GM12878 (cell line): ENCODE data around the gene CCDC102B. TPM values are rescaled to one million over a fixed set of nuclear protein-coding genes. Genes with fewer than 3 reads are reported as not detected.

Experiments used
- ATAC-seq: fragments of 200-7000 bp; cut with Tn5 transposase; 3 replicates; pipeline ENCODE4 v1.9.1; 2020; ENCODE audit warnings: mild to moderate bottlenecking, moderate library complexity
- BruUV-seq: library from RNA; stranded (reverse); fragments of 400-500 nt; replicated peaks from 2 replicates; lab custom pipeline; 2021; lab: Mats Ljungman, UMichigan
- CTCF ChIA-PET: fragments of 300-600 bp; sonication (Branson Sonifier 250); formaldehyde crosslinking; extraction: SDS; loops from one replicate; lab custom pipeline; 2021; ENCODE audit warnings: inconsistent platforms; lab: Yijun Ruan, JAX
- POLR2A ChIA-PET: fragments of 350-600 bp; formaldehyde crosslinking; extraction: SDS; loops from one replicate; lab custom pipeline; 2021; ENCODE audit warnings: inconsistent platforms; lab: Charles Lee
- RAD21 ChIA-PET: fragments of 300-600 bp; sonication (Branson Sonifier 250); formaldehyde crosslinking; loops from one replicate; lab custom pipeline; 2023; ENCODE audit warnings: antibody characterized with exemption; ENCODE audit not compliant: unreplicated experiment; lab: Charles Lee
- SMC1A ChIA-PET: fragments of 300-600 bp; sonication (Branson Sonifier 250); formaldehyde crosslinking; loops from one replicate; lab custom pipeline; 2023; ENCODE audit not compliant: unreplicated experiment, uncharacterized antibody; lab: Charles Lee
- DNase-seq: peaks from one replicate; pipeline ENCODE4 v3.0.0-alpha.2; 2011; ENCODE audit warnings: low read depth, low spot score
- FAIRE-seq: peaks from 3 replicates; lab custom pipeline; 2011; peaks lifted over from hg19 to GRCh38; lab: Jason Lieb, UNC
- H2AFZ ChIP-seq: 2 replicates; pipeline ENCODE4 v1.6.0; 2011; ENCODE audit warnings: low read depth, low read length, control low read depth; ENCODE audit not compliant: control insufficient read depth
- H3K27ac ChIP-seq: 2 replicates; pipeline ENCODE4 v1.5.1; 2011; ENCODE audit warnings: control low read depth; ENCODE audit not compliant: control insufficient read depth, insufficient read depth
- H3K27me3 ChIP-seq, 2 experiments: replicated peaks in 1 of 2; 2 replicates each; pipeline versions ENCODE4 v1.6.0 to v1.6.1; 2011; ENCODE audit warnings: low read length in 1 of 2; ENCODE audit not compliant: control insufficient read depth in 2 of 2, insufficient read depth in 2 of 2
- H3K36me3 ChIP-seq, 2 experiments: 2 replicates each; pipeline ENCODE4 v1.5.1; 2011; ENCODE audit warnings: low read length in 1 of 2; ENCODE audit not compliant: control insufficient read depth in 2 of 2, insufficient read depth in 2 of 2
- H3K4me1 ChIP-seq: 2 replicates; pipeline ENCODE4 v1.6.1; 2011; ENCODE audit warnings: mild to moderate bottlenecking, low read length, moderate library complexity, mixed read lengths; ENCODE audit not compliant: control insufficient read depth, insufficient read depth
- H3K4me2 ChIP-seq: 2 replicates; pipeline ENCODE4 v1.6.0; 2011; ENCODE audit warnings: control low read depth; ENCODE audit not compliant: control insufficient read depth, insufficient read depth
- H3K4me3 ChIP-seq: fragments of 200-600 bp; sonication (generic); 2 replicates; pipeline ENCODE4 v1.5.1; 2016
- H3K79me2 ChIP-seq: 2 replicates; pipeline ENCODE4 v1.6.0; 2011; ENCODE audit warnings: low read length; ENCODE audit not compliant: control insufficient read depth, insufficient read depth
- H3K9ac ChIP-seq: 2 replicates; pipeline ENCODE4 v1.8.0; 2011; ENCODE audit warnings: low read length, control low read depth, mixed read lengths; ENCODE audit not compliant: control insufficient read depth, insufficient read depth
- H3K9me3 ChIP-seq: replicated peaks from 3 replicates; pipeline ENCODE4 v1.5.1; 2011; ENCODE audit warnings: mild to moderate bottlenecking, low read length; ENCODE audit not compliant: control insufficient read depth, insufficient read depth
- H4K20me1 ChIP-seq: 2 replicates; pipeline ENCODE4 v1.6.0; 2011; ENCODE audit not compliant: control insufficient read depth, insufficient read depth
- BACH1 ChIP-seq: fragments of 450-650 bp; IDR thresholded peaks from 2 replicates; pipeline ENCODE4 v1.6.1; 2017; ENCODE audit warnings: mild to moderate bottlenecking, borderline replicate concordance
- BCL11A ChIP-seq: IDR thresholded peaks from 2 replicates; pipeline ENCODE4 v1.6.1; 2011; ENCODE audit warnings: low read depth, low read length
- CBX5 ChIP-seq: sonication (generic); IDR thresholded peaks from 2 replicates; pipeline ENCODE4 v1.6.1; 2016; ENCODE audit warnings: low read depth, moderate library complexity, mild to moderate bottlenecking, inconsistent platforms
- CEBPZ ChIP-seq: fragments of 150-350 bp; IDR thresholded peaks from 2 replicates; pipeline ENCODE4 v1.6.1; 2016; ENCODE audit warnings: low read depth, low read length
- CHD2 ChIP-seq: IDR thresholded peaks from 2 replicates; pipeline ENCODE4 v1.6.1; 2011; ENCODE audit warnings: low read depth, low read length, improper control_type of control experiment, borderline replicate concordance
- E4F1 ChIP-seq: fragments of 450-650 bp; IDR thresholded peaks from 2 replicates; pipeline ENCODE4 v1.6.1; 2018; ENCODE audit warnings: borderline replicate concordance, mild to moderate bottlenecking; ENCODE audit not compliant: partially characterized antibody
- EP300 ChIP-seq, 2 experiments: fragments of 150-350 bp in 1 of 2; IDR thresholded peaks; 2 replicates each; pipeline ENCODE4 v1.6.1; 2011 to 2012; ENCODE audit warnings: low read depth in 2 of 2, low read length in 2 of 2, borderline replicate concordance in 1 of 2, improper control_type of control experiment in 1 of 2, inconsistent platforms in 1 of 2; ENCODE audit not compliant: control insufficient read depth in 1 of 2
- IKZF1 ChIP-seq: fragments of 450-650 bp; conservative IDR thresholded peaks from 2 replicates; pipeline ENCODE4 v1.6.1; 2017; ENCODE audit warnings: antibody characterized with exemption, mild to moderate bottlenecking
- IRF4 ChIP-seq: IDR thresholded peaks from 2 replicates; pipeline ENCODE4 v1.6.1; 2011; ENCODE audit warnings: low read depth, low read length
- NFXL1 ChIP-seq: fragments of 450-650 bp; IDR thresholded peaks from 2 replicates; pipeline ENCODE4 v1.6.1; 2017; ENCODE audit warnings: antibody characterized with exemption, mild to moderate bottlenecking, borderline replicate concordance
- SIX5 ChIP-seq: IDR thresholded peaks from 2 replicates; pipeline ENCODE4 v1.6.1; 2011; ENCODE audit warnings: mild to moderate bottlenecking, low read depth, low read length, moderate library complexity; ENCODE audit not compliant: severe bottlenecking
- WGBS: methylation state at CpG from one replicate; pipeline ENCODE4 v1.1.6; 2016; ENCODE audit warnings: low lambda C conversion rate; ENCODE audit not compliant: insufficient replicate concordance, insufficient coverage; ENCODE audit errors: missing lambda C conversion rate; 5-methylcytosine and 5-hydroxymethylcytosine counted together
- in situ Hi-C: fragments of 300-500 bp; cut with MboI; formaldehyde crosslinking; loops from 9 replicates; pipeline ENCODE4 v1.14.3; 2018; ENCODE audit warnings: mixed read lengths
- intact Hi-C: fragments of 100-400 bp; cut with micrococcal nuclease; formaldehyde crosslinking; loops from one replicate; pipeline ENCODE4 v1.14.2; 2022; ENCODE audit not compliant: unreplicated experiment
- polyA plus RNA-seq, 11 experiments: library from polyadenylated mRNA; depleted of rRNA in 4 of 11; unstranded in 6 of 11; stranded (reverse) in 5 of 11; fragments of >200 nt; fragmentation: Nextera tagmentation in 4 of 11; fragmentation: Illumina TruSeq in 1 of 11; extraction: Ambion mirVana in 4 of 11; extraction: Trizol in 1 of 11; gene quantifications; 1 replicate in 1 of 11; 2 replicates in 10 of 11; pipeline versions ENCODE4 v1.2.1 to v1.2.3, GENCODE V29; 2011 to 2016; ENCODE audit warnings: inconsistent platforms in 2 of 11, missing spikeins in 2 of 11, low read depth in 1 of 11
- total RNA-seq, 4 experiments: library from RNA; depleted of rRNA in 3 of 4; stranded (reverse); fragments of >200 nt in 3 of 4; fragmentation: Illumina TruSeq in 1 of 4; extraction: Trizol in 1 of 4; gene quantifications; 2 replicates each; pipeline versions ENCODE4 v1.2.1 to v1.2.3, GENCODE V29; 2013 to 2021

Gene CCDC102B
- total and polyA plus RNA-seq, 10 of the 15 experiments (the other 5 are each of a cell fraction or from before 2014, with no cell fraction given), result 2.7 to 4.7 (median 3.3) TPM

- TF ChIP-seq CBX5, result no peak
- TF ChIP-seq NFXL1, result no peak
- TF ChIP-seq EP300 (IDR thresholded peaks at IDR 0.05; ENCODE audit: borderline replicate concordance in 1 of 2, control insufficient read depth in 1 of 2, low read depth in 2 of 2, low read length in 2 of 2), result no peak
- TF ChIP-seq CHD2, result no peak
- TF ChIP-seq BCL11A, result no peak
- TF ChIP-seq BACH1, result no peak
- no peak for TF ChIP-seq E4F1
- no peak for TF ChIP-seq SIX5
- TF ChIP-seq IKZF1, result no peak
- no peak for TF ChIP-seq CEBPZ
- no peak for TF ChIP-seq IRF4
- in situ Hi-C loops, result loop anchor here (10.0 kb wide), 2 partner anchors 1255 to 1605 kb away; no protein-coding TSS in a partner anchor
- DNase-seq, result no peak
Observed at GRCh38 chr18:68839701-68840100, 41.8 kb downstream of the CCDC102B start.

More at GRCh38 chr18:68839701-68840100, 41.8 kb downstream of the CCDC102B start:
- RAD21 ChIA-PET, result no interaction called here
- Histone ChIP-seq H4K20me1 (no peaks in the 10 kb centered on the region), H3K27me3 (no peaks in the 10 kb centered on the region), H3K4me1 (no peaks in the 10 kb centered on the region), H3K27ac (no peak overlapping the region), H3K9me3 (no peaks in the 10 kb centered on the region), H3K36me3 (no peaks in the 10 kb centered on the region), H3K9ac (no peak overlapping the region), H3K4me2 (no peak overlapping the region), H3K4me3 (no peak overlapping the region), H2AFZ (no peak overlapping the region), H3K79me2 (no peaks in the 10 kb centered on the region)
- SMC1A ChIA-PET, result no interaction called here
- POLR2A ChIA-PET, result no interaction called here
- CTCF ChIA-PET, result no interaction called here
- no TSS peak for BruUV-seq
- intact Hi-C loops, result no loop called here
- ATAC-seq, result no peak
- no peak for FAIRE-seq
- WGBS, result 17% methylated on average over 4 of the region's 4 CpGs
